ENCODE results near the gene HOXB1.

The HOXB1 gene

GRCh38 chr17:48530887-48531272, at the start of gene HOXB1:
TSS of gene HOXB1 (minus strand) at chr17:48531011. CDS start at chr17:48530904, 107 bp downstream.
- DNase-seq: no peak

DNA sequence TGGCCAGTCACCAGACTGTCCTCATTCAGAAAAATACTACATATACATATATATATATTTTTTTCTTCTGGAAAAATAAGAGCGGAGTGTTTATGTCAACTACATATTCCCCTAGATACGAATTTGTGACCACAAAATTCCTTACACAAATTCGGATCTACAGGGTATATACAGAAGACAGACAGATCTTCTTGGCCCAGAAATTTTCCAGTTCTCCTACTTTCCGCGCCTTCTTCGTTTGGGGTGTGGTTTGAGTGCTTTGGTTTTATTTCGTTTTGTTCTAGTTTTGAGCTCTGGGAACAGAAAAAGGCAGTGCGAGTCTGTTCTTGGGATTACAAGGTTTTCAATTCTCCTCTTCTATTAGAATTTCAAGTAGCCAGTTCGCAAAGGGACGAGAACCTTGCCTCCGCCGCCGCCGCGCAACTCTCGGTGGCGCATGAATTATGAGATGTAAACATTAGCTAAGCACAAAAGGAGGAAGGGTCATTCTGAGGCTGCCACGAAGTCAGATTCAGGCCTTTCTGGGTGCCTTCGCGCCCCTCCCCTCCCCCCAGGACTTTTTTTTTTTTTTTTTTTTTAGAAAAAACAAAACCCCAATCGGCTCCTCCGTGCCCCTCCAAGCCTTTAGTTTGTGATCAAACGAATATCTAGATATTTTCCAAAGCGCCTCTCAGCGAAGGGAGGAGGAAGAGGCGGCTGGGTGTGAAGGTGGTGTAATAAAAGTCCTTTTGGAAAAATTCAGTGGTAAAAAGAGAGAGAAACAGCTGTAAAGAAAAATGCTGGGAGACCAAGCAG, 49.1 kb upstream of the HOXB1 start:
- peak; percentile 45 for DNase-seq

DNA sequence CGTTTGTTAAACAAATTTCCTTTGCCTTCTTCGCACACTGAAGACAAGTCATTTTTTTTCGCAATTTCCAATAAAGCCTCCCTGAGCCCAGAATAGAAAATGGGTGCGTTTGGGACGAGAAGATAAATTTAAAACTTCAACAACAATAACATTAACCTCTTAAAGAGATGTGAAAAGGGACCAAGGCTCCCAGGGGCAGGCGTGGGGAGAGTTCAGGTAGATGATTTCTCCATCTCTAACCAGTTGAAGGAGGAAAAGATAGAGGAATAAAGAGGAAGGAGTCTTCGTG, 48.6 kb upstream of the HOXB1 start:
- no peak for DNase-seq

GRCh38 chr17:48578616-48579470, 48.0 kb upstream of the HOXB1 start:
- no peak for DNase-seq

- no peak for DNase-seq
Observed at GRCh38 chr17:48577946-48578615, 47.3 kb upstream of the HOXB1 start, which contains the start of gene HOXB4. TSS of gene HOXB4 (minus strand) at chr17:48578350. CDS start at chr17:48578319, 31 bp downstream.

DNA sequence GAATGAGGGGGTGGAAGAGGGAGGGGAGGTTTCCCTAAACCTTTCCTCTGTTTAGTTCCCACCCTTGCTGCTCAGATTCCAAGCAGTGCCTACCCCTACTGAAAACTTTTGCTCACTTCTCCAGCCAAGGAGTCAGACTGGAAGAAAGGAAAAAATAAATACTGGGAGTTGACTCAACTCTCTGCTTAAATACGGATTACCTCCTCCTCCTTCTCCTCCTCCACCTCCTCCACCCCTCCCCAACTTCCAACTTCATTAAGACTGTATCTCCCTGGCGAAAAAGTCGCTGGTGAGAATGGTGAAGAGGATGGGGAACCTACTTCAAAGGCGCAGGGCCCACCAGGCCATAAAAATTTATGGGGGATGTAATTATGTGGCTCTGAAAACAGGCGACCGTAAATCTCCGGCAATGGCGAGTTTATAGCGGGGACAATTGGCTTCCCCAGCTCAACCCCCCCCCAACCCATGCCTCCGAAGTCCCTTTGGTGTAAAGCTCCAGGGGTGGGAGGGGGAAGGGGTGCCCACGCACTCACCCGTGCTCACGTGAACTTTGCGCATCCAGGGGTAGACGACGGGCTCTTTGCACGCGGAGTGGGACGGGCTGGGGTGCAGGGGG, 46.6 kb upstream of the HOXB1 start:
- DNase-seq: no peak

GRCh38 chr17:48576479-48577309, 45.9 kb upstream of the HOXB1 start:
- no peak for DNase-seq

GRCh38 chr17:48575673-48576478, 45.1 kb upstream of the HOXB1 start:
- DNase-seq: no peak

- no peak for DNase-seq
Observed at GRCh38 chr17:48575066-48575582, 44.3 kb upstream of the HOXB1 start.

GRCh38 chr17:48574505-48575065, 43.8 kb upstream of the HOXB1 start:
- no peak for DNase-seq

DNA sequence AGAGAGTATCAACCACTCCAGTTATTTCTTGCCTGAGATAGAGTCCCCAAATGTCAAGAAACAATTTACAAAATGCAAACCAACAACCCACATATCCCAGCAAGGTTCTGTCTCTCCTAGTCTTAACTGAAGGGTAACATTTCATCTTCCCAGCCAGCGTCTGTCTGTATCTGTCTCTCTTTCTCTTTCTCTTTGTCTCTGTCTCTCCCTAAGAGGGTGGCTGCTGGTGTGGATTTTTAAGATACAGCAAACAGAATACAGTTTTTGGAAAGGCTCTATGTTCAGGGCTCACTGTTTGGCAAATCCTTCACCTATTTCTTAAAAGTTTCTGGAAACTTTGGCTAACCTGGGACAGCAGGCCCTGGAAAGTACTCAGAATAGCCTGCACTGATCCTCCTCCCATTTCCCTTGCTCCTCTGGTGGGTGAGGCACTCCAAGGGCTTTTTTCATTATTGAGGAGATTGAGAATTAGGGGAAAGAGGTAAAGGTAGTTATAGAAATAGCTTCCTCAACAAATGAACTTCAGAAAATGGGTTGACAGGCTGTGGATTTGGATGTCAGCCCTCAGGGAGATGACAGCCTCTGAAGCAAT, 41.1 kb upstream of the HOXB1 start:
- no peak for DNase-seq

DNA sequence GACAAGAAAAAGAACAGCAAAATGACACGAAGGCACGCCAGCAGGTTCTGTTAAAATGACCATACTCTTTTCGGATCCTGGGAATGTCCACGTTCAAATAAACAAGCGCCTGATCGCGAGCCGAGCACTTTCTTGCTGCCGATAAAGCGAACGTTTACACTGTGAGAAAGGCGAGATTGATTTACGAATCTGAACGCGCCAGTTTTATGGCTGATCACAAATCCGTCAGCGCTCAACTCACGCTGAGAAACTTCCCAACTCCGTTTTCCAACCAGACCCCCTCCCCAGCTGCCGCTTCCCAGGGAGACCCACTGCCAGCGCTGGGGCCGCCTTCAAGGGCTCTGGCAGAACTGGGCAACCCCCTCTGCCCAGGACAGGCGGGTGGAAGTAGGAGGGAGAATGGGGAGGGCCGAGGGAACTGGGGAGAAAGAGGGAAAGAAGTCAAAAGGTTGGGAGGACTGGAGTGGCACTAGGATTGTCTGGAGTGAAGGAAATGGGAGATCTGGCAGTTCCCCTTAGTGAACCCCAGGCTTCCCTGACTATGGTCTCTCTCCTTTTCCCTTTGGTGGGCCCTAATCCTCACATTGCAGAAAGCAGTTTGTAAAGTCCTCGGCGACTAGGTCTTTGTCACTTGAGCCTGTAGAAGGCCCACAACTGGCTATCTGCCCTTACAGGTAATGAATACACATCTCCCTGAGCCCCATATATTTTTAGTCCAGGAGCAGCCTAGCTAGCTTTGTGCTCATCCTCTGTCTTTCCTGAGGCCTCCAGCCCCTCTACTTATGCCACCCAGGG, 40.4 kb upstream of the HOXB1 start:
- DNase-seq: no peak

DNA sequence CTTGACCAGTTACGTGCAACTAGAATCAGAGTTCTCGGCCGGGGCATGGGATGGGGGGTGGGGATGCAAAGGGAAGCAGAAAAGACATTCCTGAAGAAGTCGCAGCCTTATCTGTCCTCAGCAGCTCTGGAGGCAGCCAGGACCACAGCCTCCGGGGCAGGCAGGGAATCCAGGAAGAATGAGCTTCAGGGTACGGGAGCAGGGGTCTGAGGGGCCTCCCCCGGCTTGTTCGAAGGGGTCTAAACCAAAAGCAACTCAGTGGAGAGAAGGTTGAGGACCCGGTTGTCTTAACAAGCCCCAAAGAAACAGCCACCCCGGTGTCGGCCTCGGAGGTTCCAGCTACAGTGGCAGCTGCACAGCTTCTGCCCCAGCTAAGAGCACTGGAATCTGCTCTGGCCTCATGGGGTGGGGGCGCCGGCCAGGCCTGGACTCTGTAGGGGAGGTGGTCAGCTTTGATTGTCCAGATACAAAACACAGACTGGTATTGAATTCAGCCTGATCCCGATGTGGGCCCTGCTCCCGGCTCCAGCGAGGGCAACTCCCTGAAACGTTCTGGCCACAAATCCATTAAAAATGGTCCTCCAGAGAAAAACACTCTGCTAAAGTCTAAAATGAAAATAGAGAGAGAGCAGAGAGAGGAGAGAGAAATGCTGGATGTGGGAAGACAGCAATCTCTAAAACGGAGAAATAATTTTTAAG, 39.7 kb upstream of the HOXB1 start:
- DNase-seq: no peak

DNA sequence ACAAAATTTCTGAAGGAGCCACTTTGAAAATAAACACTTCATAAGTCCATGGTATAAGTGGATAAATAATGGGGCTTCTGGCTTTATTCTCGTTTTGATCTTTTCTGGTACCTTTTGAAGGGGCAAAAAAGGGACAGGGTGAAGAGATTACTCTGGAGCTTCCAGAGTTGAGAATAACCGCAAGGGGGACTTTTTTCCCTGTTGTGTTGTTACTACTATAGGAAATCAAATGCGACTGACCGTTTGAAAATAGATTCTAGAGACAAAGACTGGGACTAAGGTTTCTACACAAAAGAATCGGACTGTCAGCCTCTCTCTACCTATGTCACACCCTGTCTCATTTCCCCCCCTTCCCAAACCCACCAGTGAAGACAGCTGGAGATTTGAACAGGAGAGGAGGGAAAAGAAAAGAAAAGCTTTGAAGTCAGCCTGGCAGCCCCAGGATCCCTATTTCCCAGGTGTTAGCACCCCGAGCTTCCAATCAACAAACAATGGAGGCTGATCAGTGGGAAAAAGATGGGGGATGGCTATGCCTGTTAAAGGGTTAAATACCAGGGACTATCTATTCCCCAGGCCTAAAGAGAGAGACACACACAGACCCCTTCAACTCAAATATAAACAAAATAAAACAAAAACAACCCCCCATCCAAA, 39.0 kb upstream of the HOXB1 start:
- DNase-seq: no peak

DNA sequence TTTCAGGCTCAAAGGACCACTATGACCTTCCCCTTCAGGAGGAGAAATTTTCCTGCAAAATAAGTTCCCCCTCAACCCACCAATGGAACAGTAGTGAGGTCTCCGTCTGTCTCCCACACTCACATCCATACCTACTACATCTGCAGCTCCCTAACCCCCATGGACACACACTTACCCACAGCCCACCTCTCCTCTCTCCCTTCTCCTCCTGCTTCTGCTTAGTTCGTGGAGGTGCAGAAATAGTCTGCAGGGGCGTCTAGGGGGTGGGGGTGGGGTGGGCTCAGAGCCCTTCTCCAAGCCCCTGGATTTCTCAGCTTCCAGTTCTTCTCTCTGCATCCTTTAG, 38.4 kb upstream of the HOXB1 start:
- no peak for DNase-seq

- DNase-seq: no peak
Observed at GRCh38 chr17:48568499-48569239, 37.9 kb upstream of the HOXB1 start.

- no peak for DNase-seq
Observed at GRCh38 chr17:48567646-48568354, 37.0 kb upstream of the HOXB1 start.

All from KG1 (cell line).